ENCODE results near the gene ZBTB7A.

- TF ChIP-seq CTCF (IDR thresholded peaks at IDR 0.05; ENCODE audit: low read depth, low read length) (no peak), MAX (IDR thresholded peaks at IDR 0.05; ENCODE audit: low read depth, low read length) (no peak)
Observed at GRCh38 chr19:4053423-4054324, 13.0 kb downstream of the ZBTB7A start.

Data from NB4 (cell line).